Stimulated activated CD8-positive, alpha-beta memory T cell treated with anti-CD3 and anti-CD28 coated beads, Interleukin-2, amount 100 ng/mL, for 48 hours (primary cell): ENCODE data around the gene CTCFL.
"Not testable (repeated sequence)": the region's sequence is repeated elsewhere in the genome, so short reads cannot be mapped to it uniquely, and the experiment has no call there.

Experiments used
- DNase-seq, 2 donors: peaks; one replicate each; pipeline ENCODE4 v3.0.0-alpha.2; 2020; ENCODE audit warnings: low read depth in 2 of 2

The CTCFL gene

DNA sequence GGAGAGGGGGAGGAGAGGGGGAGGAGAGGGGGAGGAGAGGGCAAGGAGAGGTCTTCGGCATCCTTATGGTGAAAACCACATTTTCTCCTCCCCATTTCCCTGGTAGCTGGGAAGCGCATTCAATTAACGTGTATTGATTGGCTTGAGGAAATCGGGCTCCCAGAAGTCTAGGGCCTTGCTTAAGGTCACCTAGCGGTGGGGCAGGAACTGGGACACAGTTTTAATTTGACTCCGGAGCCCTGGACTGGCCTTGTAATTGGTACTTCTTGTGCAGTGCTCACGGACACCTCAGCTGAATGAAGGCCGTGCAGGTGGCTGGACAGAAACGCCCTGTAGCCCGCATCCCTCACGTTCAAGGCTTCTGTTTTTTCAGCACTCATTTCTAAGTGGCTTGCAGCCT, 42.8 kb downstream of the CTCFL start:
- DNase-seq = no peak

DNA sequence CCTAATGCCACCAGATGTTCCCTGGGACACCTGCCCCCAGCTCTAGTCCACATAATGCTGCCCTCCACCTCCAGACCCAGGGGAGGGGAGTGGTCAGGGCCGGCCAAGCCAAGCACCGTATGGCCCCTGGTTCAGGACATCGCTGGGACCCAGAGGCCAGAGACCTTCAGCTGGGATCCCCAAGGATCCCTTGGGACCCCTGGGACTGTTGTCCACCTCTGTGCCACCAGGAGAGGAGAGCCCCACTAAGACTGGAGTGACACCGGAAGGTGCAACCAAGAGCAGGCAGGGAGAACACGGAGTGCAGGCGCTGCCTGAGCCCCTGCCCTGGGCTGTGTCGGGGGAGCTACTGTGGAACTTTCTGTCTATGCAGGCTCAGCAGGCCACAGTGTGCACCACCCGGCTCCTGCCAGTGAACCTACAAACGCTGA, 43.6 kb downstream of the CTCFL start:
- no peak for DNase-seq

DNA sequence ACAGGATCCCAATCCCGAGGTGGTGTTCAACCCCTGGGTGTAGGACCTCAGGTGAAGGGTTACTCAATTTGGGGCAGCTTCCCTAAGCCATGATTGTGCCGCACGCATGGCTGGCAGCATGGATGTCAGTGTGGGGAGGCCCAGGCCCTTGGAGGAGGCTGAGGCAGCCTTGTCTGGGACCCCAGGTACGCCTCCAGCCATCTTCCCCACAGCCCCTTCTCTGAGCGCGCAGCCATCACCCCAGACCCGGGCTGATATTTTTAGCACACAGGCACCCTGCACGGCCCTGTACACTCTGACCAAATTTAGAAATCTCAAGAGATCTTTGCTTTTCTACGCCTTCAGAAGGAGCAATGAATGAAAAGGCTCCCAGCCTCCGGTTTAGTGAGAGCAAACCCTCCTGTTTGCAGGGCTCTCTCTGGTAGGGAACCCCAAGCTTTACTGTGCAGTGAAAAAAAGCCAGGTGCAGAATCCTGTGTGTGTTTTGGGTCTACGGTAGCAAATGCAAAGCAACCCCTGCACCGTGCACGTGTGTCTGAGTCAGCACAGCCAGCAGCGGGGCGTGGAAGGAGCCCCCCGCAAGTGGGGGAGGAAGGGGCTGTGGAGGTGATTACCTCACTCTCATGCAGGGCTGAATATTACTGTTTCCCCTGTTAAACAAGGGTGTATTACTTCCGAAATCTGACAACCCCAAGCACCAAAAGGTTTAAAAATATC, 44.3 kb downstream of the CTCFL start:
- no peak for DNase-seq

DNA sequence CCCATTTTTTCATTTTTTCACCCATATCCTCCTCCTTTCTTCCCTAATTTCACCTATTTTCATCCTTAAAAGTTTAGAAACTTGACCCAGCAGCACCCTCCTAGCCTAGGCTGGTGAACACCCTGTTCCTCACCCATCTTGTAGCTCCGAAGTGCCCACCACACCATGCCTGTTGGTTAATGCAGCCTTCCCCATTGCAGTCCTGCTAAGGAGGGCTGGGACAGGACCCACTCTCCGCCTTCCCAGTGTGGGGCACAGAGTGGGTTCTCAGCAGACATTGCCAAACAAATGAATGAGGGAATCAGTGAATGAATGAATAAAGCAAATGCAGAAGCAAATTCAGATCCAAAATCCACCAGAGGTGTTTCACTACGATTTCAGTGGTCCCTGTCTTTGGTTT, 45.7 kb downstream of the CTCFL start:
- DNase-seq = no peak

DNA sequence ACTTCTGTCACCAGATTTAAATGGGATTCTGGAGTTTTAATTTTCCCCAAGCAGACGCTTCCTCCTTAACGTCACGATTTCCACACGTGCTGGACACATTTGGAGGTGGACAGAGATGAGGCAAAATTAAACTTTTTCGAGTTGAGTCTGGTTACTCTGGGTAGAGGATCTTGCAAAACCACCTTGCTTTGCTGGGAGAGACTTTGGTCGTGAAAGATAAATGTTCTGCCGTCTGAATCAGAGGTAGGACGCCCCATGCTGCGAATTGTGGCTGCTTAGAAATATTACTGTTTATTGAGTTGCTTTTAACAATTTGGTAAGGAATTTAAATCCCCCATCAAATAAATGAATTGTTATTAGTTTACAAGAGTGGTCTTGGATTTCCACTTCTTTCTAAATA, 46.8 kb downstream of the CTCFL start:
- DNase-seq = no peak

DNA sequence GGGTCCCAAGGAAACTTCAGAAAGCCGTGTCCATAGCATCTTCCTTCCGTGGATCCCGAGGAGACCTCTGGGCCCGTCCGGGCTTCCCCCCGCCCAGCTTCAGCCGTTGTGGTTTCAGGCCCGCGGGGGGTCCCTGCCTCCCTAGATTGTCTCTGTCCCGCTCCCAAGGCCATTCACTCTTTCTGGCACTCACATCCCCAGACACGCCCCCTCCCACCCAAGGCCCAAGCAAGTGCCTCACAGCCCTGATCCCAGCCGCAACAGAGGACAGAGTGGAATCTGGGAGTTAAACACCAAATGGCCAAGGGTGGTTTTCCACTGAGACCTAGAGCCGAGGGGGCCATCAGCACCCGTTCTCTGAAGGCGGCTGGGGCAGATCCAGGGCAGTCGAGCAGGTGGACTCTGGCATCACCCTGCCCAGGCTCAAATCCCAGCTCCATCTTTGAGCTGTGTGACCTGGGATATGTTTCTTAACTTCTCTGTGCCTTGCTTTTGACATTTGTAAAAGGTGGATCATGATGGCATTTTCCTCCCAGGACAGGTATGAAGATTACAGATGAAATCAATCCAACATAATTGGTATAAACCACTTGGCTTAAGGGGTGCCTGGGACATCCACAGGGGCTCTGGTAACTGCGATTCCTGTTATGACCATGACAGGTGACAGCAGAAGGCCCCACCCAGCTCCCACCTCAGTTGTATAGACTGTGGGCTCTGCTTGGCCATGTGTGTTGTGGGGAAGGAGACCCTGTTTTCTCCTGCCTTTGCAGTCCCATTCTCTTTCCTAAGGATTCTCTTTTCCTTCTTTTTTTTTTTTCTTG, 48.1 kb downstream of the CTCFL start:
- DNase-seq = no peak

DNA sequence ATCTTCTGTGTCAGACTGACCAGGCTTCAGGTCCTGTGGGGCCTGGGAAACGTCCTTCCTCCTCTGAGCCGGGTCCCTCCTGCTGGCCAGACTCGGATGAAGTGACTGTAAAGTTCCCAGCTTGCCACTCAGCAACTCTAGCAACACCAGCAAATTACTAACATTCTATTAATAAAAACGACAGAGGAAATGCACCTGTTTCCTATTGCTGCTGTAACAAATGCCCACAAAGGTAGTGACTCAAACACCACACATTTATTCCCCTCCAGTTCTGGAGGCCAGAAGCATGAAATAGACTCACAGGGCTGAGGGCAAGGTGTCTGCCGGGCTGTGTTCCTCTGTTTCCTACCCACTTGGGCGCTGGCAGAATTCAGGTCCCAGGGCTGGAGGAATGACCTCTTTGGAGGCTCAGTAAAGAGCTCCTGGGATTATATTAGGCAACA, 48.8 kb downstream of the CTCFL start:
- no peak for DNase-seq

DNA sequence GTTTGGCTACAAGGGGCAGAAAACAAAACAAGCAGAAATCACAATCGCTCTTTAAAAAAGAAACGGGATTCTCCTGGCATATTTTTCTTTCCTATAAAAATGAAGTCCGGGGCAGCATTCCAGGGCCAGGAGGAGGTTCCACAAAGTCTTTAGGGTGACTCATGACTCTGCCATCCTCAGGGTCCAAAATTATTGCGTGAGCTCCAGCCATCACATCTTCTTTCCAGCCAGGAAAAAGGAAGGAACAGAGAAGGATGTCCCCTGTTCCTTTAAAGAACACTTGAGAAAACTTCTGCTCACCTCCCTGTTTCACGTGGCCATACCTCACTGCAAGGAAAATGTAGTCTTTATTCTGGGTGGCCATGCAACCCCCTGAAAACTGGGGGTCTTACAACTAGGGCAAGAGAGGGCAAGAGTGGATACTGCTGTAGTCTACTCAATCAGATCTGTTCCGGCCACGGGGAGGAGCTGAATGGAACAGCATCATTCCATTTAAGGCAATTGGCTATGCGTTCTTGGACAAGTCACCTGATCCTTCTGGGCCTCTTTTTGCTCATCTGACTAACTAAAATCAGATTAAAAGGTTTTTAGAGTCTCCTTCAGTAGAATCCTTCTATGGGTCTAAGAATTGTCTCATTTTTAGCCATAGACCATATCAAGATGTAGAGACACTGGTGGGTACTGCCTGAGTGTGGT, 49.4 kb downstream of the CTCFL start:
- DNase-seq = no peak

DNA sequence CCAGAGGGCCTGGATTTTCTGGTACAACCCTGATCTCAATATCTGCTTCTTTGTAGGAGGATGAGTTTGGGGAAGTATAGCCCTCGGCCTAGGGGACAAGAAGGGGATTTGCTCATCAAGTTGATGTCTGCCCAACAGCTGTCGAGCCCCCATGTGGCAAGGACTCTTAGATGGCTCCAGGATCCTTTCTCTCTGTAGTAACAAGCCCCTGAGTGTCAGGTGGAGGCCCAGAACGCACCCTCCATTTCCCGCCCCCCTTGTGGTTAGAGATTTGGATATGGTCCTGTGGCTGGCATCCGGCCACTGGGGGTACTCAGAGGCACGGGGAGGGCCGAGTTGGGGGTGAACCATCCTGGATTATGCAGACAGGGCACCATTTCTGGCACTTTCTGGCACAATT, 50.1 kb downstream of the CTCFL start:
- no peak for DNase-seq

DNA sequence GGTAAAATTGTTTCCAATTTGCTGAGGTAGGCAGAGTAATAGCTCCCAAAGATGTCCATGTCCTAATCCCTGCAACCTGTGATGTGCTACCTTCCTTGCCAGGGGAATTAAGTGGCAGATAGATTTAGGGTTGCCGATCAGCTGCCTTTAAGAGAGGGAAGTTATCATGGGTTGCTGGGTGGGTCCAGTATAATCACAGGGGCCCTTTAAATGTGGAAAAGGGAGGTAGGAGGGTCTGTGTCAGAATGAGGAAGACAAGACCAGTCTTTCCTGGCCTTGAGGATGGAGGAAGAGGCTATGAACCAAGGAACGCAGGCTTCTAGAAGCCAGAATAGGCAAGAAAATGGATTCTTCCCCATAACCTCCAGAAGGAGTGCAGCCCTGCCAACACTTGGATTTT, 50.7 kb downstream of the CTCFL start:
- no peak for DNase-seq

DNA sequence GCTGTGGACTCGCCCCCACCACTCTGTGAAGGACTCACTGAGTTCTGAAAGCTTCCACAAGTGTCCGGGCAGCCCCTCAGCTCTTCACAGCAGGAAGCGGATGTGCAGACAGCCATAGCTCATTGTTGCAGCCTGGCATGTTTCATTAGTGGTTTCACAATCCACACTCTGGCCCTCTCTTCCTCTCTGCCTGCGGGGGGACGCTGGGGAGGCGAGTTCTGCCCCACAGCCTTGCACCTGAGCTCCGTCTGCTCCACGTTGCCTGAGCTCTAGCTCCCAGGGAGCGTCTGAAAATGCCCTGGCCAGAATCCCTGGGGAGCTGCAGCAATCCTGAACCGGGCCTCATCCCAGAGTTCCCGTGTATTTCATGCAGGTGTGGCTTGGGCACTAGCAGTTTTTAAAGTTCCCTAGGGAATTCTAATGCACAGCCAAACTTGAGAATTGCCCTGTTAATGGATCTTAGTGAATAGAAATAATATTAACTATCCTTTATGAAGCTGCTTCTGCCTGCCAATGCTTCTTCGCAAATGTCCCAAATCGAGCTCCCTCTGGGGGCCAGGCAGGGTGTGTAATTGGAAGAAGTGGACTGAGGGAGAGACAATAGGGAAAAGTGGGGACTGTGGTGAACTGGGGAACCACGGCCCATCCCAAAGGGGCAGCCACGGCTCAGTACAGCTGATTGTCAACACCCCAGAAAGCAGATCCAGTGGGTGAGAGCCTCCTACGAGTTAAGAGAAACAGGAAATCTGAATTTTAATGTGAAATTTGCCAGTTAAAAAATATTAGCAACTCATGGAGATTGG, 51.5 kb downstream of the CTCFL start:
- no peak for DNase-seq

DNA sequence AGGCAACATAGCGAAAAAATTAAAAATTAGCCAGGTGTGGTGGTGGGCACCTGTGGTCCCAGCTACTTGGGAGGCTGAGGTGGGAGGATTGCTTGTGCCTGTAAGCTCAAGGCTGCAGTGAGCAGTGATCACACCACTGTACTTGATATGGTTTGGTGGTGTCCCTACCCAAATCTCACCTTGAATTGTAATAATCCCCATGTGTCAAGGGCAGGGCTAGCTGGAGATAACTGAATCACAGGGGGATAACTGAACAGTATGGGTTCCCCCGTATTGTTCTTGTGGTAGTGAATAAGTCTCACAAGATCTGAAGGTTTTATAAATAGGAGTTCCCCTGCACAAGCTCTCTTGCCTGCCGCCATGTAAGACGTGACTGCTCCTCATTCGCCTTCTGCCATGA, 52.5 kb downstream of the CTCFL start:
- DNase-seq = not testable (repeated sequence)

DNA sequence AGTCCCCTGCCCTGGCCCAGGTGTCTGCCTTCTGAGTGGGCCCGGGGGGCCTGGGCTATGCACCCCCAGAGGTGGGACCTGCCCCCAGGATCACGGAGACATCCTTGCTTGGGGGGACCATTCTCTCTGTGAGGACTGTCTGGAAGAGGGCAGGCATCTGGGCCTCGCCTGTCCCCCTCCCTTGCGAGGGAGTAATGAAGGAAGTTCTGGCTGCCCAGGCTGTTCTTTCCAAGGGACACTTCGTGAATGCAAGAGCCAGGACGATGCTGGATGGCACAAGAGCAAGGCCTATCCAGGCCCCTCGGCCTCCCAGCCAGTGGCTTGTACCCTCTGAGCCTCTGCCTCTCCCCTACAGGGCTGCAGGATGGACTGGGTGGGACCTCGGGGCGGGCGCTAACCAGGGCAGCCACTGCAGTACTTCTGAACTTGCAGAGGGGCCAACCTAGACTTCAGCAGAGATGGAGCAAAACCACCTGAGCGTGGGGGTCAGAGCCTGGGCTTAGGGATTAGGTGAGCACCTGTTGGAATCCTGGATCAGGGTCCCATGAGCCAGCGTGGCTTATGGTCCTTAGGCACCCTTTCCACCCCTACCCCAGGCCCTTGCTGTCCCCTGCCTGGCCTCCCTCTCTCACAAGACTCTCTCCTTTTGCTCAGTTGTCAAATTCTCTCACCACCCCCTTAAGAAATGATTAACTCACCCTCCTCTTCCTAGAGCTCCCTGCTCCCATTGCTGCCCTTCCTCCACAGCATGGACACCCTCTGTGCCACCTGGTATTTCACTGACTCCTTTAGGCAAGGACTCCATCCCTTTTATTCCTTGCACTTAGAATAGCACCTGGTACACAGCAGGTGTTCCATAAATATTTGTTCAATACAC, 53.2 kb downstream of the CTCFL start:
- no peak for DNase-seq

DNA sequence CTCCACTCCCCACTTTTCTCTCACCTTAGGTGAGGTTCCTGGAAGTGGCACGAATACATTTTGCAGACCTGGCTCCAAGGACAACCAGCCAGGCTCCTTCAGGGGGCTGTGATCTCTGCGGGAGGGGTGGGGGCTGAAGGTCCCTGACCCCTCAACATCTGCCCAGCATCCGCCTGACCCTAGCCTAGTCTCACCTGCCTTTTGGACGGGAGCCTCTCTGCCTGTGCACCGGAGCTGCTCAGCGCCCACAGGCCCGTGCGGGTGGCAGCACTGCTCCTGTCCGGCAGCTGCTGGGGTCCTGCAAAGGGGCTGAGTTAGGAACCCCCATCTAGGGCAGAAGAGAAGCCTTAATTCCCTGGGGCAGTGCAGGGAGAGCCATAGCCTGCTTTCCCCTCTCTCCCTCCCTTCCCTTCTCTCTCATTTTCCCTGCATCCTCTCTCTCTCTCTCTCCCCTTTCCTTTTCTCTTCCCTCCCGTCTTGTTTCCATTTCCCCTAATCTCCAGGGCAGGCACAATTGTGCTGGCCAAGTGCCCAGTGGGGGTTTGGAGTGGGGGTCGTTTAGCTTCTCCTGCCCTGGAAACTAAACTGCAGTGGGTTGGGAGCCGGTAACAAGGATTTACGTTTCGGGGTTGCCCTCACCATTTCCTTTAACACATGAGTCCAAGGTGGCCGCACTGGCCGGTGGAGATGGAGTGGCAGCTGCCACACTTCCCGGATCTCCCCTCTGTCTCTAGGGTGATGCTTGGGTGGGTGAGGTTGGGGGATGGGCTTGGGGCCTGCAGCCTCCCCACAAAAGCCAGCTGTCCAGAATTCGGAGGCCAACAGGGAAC, 54.1 kb downstream of the CTCFL start:
- DNase-seq = no peak

DNA sequence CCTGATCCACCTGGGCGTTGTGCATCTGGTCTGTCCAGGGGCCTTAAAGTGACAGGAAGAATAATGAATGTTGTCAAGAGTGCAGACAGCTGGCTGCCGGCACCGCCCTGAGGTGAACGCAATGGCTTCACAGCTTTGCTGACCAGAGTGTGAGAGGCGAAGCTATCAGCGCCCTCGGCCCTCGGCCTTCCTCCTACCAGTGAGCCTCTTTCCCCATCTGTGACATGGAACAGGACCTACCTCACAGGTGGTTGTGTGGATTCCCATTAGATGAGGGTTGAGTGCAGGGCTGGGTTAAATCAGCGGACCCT, 54.8 kb downstream of the CTCFL start:
- DNase-seq = no peak

DNA sequence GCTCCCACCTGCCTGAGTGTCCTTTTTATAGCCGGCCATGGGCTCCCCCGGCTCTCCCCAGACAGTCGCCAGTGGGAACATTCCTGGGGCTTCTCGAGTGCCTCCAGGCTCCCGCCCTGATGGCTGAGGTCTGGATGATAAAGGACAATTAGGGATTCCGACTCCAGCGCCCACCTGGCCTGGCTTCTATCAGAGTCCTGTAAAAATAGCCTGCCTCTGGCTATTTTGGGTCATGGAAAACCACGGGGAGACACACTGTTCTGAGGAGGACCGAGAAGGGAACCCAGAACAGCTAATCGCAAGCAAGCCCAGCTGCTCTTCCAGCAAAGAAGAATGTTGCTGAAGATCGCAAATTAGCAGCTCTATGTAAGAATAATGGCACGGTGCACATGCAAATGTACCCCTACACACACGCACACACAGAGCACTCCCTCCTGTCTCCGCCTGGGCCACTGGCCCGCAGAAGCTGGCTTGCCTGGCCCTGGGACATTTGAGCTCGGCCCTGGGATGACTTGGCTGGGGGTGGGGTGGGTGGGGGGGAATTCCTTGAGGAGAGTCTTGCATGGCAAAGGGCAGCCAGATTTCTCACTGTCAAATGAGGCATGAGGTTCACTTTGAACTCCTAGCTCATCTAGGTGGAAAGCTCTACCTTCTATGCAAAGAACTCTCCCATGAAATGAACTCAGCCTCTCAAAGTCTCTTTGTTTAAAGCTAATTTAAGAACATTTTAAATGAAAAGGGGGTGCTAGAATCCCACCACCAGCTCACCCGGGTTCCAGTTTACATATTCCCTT, 55.3 kb downstream of the CTCFL start:
- no peak for DNase-seq

DNA sequence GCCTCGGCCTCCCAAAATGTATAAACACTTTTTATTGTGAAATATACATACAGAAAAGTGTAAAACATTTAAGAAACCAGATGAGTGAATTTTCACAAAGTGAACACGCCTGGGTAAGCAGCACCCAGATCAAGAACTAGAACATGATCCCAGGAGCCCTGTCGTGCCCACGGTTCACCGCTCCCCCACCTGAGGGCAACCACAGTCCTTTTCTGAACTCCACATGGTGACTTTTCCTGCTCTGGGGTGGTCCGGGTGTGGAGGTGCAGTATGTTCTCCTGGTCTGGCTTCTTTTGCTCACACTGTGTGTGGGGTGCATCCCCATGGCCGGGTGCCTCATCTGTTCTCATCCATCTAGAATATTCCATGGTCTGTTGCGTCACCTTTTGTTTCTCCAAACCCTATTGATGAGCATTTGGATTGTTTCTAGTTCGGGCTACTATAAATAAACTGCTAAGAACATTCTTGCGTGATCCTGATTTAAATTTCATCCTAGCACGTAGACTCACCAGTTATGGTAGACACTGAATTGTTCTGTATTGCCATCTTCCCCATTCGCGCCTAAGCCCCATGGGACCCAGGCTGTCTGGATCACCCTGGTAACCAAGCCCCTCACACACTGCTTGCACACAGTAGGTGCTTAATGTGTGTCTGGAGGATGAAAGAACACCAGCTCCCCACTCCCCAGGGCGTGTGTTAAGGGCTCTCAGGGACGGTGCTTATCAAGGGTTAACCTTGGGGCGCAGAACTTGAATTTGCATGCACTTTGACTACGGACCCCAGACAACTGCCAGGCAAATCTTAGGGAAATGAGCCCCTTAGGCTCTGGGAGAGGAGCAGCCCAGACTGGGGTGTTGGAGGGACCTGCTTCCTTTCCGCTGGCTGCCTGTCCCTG, 56.2 kb downstream of the CTCFL start:
- DNase-seq = no peak

DNA sequence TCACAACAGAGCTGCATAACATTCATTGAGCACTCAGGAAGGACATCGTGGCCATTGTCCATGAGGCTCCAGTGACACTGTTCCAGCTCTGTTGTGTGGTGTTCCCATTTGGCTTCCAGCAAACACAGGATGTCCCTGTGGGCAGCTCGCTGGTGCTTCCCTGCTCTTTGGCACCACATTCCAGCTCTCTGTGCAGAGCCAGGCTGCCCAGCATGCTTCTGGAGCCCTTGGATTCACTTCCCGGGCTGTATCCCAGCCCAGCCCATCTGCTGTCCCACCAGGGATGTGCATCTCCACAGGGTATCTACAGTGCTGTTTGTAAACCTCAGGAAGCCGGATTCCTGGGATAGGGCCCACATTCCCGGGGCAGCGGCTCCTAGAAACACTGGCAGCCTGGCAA, 57.2 kb downstream of the CTCFL start:
- DNase-seq = no peak
